ENCODE measurements around the gene PRKN.

The PRKN gene

DNA sequence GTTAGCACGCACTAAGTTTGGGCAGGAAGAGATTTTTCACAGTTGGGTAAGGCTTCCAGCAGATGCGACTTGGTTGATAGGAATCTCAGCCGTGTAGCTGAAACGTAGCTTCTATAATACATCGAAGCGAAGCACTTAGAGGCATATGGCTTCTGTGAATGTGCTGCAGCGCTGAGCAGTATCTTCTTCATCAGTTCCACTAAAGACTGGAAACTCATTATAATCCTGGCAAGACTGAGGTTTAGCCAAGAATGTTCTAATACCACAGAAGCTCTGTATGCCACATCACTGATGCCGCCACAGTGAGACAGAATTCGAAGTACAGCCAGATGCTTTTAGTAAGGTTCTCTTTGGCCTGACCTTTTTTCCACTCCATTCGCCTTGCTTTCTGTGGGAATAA is 773.5 kb downstream of the PRKN start:
- TF ChIP-seq, protein P1, sequence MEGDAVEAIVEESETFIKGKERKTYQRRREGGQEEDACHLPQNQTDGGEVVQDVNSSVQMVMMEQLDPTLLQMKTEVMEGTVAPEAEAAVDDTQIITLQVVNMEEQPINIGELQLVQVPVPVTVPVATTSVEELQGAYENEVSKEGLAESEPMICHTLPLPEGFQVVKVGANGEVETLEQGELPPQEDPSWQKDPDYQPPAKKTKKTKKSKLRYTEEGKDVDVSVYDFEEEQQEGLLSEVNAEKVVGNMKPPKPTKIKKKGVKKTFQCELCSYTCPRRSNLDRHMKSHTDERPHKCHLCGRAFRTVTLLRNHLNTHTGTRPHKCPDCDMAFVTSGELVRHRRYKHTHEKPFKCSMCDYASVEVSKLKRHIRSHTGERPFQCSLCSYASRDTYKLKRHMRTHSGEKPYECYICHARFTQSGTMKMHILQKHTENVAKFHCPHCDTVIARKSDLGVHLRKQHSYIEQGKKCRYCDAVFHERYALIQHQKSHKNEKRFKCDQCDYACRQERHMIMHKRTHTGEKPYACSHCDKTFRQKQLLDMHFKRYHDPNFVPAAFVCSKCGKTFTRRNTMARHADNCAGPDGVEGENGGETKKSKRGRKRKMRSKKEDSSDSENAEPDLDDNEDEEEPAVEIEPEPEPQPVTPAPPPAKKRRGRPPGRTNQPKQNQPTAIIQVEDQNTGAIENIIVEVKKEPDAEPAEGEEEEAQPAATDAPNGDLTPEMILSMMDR (IDR thresholded peaks at IDR 0.05; ENCODE audit: low read depth, low read length), result no peak
- no peak for DNase-seq (ENCODE audit: extremely low read depth, low read depth)

DNA sequence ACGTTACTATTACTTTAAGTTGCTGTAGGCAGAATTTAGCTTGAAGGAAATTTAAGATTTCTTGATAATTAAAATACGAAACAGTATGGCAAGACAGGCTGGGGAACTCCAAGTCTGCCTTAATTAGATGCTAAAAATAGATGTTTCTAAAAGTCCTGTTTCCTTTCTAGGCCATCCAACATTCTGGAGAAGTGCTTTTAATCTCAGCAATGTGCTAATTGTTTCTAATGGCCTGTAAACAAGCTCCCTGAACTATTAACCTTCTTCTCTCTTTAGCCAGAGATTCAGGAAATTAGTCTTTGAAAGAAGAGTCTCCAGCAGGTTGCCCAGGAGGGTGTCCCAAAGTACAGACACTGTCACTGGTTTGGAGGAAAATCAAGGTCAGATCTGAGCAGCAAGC is 776.4 kb downstream of the PRKN start:
- DNase-seq (ENCODE audit: extremely low read depth, low read depth), result no peak
- TF ChIP-seq, protein P1 (IDR thresholded peaks at IDR 0.05; ENCODE audit: low read depth, low read length), result no peak

DNA sequence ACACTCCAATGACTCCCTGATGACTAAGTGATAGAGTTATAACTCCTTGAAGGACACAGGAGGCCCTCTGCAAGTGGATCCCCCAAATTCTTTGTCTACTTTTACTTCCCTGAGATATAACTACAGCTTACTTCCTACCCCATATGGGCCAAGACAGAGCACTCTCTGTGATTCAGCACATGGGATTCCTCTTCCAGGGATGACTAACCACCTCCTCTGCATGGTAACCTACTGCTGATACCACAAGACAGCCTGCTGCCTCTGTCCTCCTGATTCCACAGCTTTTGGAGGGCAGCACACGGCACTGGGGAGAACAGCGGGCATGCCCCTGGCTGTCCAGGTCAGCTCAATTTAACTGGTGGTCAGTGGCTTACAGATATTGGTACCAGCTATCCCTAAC is 778.0 kb downstream of the PRKN start:
- TF ChIP-seq, protein P1 (IDR thresholded peaks at IDR 0.05; ENCODE audit: low read depth, low read length), result no peak
- no peak for DNase-seq (ENCODE audit: extremely low read depth, low read depth)

DNA sequence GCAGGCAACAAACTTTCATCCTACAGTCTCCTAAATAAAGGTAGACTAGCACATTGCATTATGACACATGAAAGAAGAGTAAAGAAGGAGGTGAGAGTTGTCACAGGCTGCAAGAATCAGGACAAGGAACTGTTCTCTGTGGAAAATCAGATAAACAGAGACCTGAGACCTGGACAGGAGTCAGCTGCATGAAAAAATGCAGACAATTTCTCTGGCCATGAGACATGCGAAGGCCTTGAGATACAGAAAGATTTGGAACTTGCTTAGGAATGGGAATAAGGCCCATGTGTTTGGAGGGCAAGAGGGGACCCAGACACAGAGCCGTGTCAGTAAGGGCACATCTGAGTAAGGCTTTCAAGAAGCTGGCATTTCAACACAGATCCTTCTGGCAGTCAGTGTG is 779.1 kb downstream of the PRKN start:
- DNase-seq (ENCODE audit: extremely low read depth, low read depth), result no peak
- TF ChIP-seq, protein P1 (IDR thresholded peaks at IDR 0.05; ENCODE audit: low read depth, low read length), result no peak

DNA sequence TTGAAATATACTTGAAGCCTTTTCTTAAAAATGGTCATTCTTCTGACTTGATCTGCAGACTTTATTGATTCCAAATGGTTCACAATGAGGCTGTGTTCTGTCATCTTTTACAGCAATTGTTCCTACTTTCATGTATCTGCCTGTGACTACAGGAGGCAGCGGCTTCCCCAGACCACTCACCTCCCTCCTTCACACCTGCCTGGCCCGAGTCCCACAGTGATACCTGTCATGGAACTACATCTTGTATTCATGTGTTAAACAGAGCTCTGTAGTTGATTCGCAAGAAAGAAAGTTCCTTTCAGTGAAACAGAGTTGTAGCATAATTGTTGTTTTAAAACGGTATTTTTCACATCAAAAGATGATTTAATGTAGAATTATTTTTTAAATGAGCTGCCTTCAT is 780.2 kb downstream of the PRKN start:
- TF ChIP-seq, protein P1 (IDR thresholded peaks at IDR 0.05; ENCODE audit: low read depth, low read length), result no peak
- no peak for DNase-seq (ENCODE audit: extremely low read depth, low read depth)

DNA sequence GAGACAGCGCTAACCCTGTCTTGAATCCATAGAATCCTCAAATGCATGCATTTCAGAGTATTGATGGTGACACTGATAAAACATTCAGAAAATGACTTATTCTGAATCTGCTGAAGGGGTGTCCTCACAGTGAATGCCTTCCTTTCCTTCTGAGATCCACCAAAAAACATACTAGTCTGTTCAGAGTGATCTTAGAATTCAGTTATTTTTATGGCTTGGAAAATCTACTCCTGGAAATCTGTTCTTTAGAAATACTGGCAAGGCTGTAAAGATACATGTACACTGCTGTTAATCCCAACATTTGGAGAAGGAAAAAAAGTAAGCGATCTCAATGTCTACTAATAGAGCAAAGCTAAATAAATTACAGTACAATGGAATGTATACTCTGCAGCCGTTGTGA is 781.1 kb downstream of the PRKN start:
- DNase-seq (ENCODE audit: extremely low read depth, low read depth), result no peak
- TF ChIP-seq, protein P1 (IDR thresholded peaks at IDR 0.05; ENCODE audit: low read depth, low read length), result no peak

DNA sequence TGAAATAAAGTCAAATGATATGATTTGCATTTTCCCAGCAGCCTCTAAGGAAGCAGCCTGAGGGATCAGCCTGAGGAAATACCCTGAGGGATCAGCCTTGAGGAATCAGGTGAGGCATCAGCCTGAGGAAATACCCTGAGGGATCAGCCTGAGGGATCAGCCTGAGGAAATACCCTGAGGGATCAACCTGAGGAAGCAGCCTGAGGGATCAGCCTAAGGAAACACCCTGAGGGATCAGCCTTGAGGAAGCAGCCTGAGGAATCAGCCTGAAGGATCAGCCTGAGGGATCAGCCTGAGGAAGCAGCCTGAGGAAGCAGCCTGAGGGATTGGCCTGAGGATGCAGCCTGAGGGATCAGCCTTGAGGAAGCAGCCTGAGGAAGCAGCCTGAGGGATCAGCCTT is 784.0 kb downstream of the PRKN start:
- TF ChIP-seq, protein P1 (IDR thresholded peaks at IDR 0.05; ENCODE audit: low read depth, low read length), result no peak
- no peak for DNase-seq (ENCODE audit: extremely low read depth, low read depth)

All from AG09319 (cell line).